K562 (cell line): ENCODE results near the gene USP46. TPM values are rescaled to one million over a fixed set of nuclear protein-coding genes. Genes with fewer than 3 reads are reported as not detected.

Experiments used
- ARID1B ChIP-seq: fragments of 450-650 bp; IDR thresholded peaks from 2 replicates; pipeline ENCODE4 v1.6.1; 2016; ENCODE audit warnings: antibody characterized with exemption, mild to moderate bottlenecking, inconsistent platforms
- ASH1L ChIP-seq: fragments of 450-650 bp; IDR thresholded peaks from 2 replicates; pipeline ENCODE4 v1.6.1; 2018; ENCODE audit warnings: borderline replicate concordance, mild to moderate bottlenecking, low read depth; ENCODE audit not compliant: partially characterized antibody
- ATF7 ChIP-seq: fragments of 450-650 bp; IDR thresholded peaks from 2 replicates; pipeline ENCODE4 v1.7.1; 2014; ENCODE audit warnings: mild to moderate bottlenecking, moderate library complexity
- CBFA2T2 ChIP-seq: fragments of 450-650 bp; conservative IDR thresholded peaks from 2 replicates; pipeline ENCODE4 v1.6.1; 2017; ENCODE audit warnings: mild to moderate bottlenecking
- CXXC5 ChIP-seq: fragments of 250-450 bp; sonication (Bioruptor Pico); IDR thresholded peaks from 2 replicates; pipeline ENCODE4 v1.8.0; 2022; ENCODE audit warnings: inconsistent platforms, mild to moderate bottlenecking, moderate library complexity
- FOSL1 ChIP-seq: fragments of 200-800 bp; sonication (Bioruptor generic); conservative IDR thresholded peaks from 2 replicates; pipeline ENCODE4 v1.6.1; 2016; ENCODE audit warnings: missing genetic modification characterization, missing compliant biosample characterization
- HSF4 ChIP-seq: fragments of 250-450 bp; sonication (Bioruptor Pico); IDR thresholded peaks from 2 replicates; pipeline ENCODE4 v2.1.2; 2022; ENCODE audit warnings: mild to moderate bottlenecking, moderate library complexity, borderline replicate concordance
- NCOA6 ChIP-seq: fragments of 450-650 bp; IDR thresholded peaks from 2 replicates; pipeline ENCODE4 v1.6.1; 2017; ENCODE audit warnings: mild to moderate bottlenecking
- NFATC3 ChIP-seq: fragments of 450-650 bp; IDR thresholded peaks from 2 replicates; pipeline ENCODE4 v1.6.1; 2017; ENCODE audit warnings: mild to moderate bottlenecking
- PCBP1 ChIP-seq: fragments of 200-400 bp; formaldehyde crosslinking; IDR thresholded peaks from 2 replicates; pipeline ENCODE4 v1.6.1; 2018; ENCODE audit warnings: mild to moderate bottlenecking, low read depth, low read length; ENCODE audit not compliant: poor library complexity, severe bottlenecking
- PHF21A ChIP-seq: fragments of 450-650 bp; IDR thresholded peaks from 2 replicates; pipeline ENCODE4 v1.6.1; 2017; ENCODE audit warnings: low read depth, borderline replicate concordance
- SOX6 ChIP-seq: fragments of 450-650 bp; IDR thresholded peaks from 2 replicates; pipeline ENCODE4 v1.6.1; 2014; ENCODE audit warnings: mild to moderate bottlenecking
- SUPT5H ChIP-seq: fragments of 450-650 bp; IDR thresholded peaks from 2 replicates; pipeline ENCODE4 v1.6.1; 2016
- TAF15 ChIP-seq: fragments of 200-400 bp; formaldehyde crosslinking; IDR thresholded peaks from 2 replicates; pipeline ENCODE4 v1.6.1; 2017; ENCODE audit warnings: mild to moderate bottlenecking, low read depth, low read length, moderate library complexity
- ZNF41 ChIP-seq: fragments of 250-450 bp; sonication (Bioruptor Pico); conservative IDR thresholded peaks from 2 replicates; pipeline ENCODE4 v1.4.0; 2020; ENCODE audit warnings: mild to moderate bottlenecking
- ZNF644 ChIP-seq: fragments of 200-800 bp; sonication (Bioruptor generic); IDR thresholded peaks from 2 replicates; pipeline ENCODE4 v1.6.1; 2016; ENCODE audit warnings: low read depth, missing genetic modification characterization, missing compliant biosample characterization
- polyA plus RNA-seq, 8 experiments: library from polyadenylated mRNA; depleted of rRNA in 4 of 8; stranded (reverse) in 5 of 8; unstranded in 3 of 8; fragments of >200 nt; fragmentation: Nextera tagmentation in 2 of 8; fragmentation: Illumina TruSeq in 1 of 8; extraction: Ambion mirVana in 2 of 8; extraction: Trizol in 1 of 8; gene quantifications; 2 replicates each; pipeline versions ENCODE4 v1.2.1 to v1.2.3, GENCODE V29; 2011 to 2014; ENCODE audit warnings: inconsistent platforms in 1 of 8, missing spikeins in 1 of 8
- total RNA-seq, 7 experiments: library from RNA; depleted of rRNA in 6 of 7; stranded (reverse); fragments of >200 nt in 6 of 7; fragmentation: Illumina TruSeq in 2 of 7; extraction: Trizol in 2 of 7; gene quantifications; 2 replicates each; pipeline versions ENCODE4 v1.2.1 to v1.2.3, GENCODE V29; 2011 to 2021; ENCODE audit warnings: low replicate concordance in 1 of 7
- TF ChIP-seq, protein P1 (sequence below): fragments of 450-650 bp; IDR thresholded peaks from 2 replicates; pipeline ENCODE4 v1.7.0; 2016; ENCODE audit warnings: borderline replicate concordance
- TF ChIP-seq, protein P2 (sequence below): sonication (generic); formaldehyde crosslinking; IDR thresholded peaks from 2 replicates; pipeline ENCODE4 v1.8.0; 2022; ENCODE audit warnings: mild to moderate bottlenecking, low read depth, missing genetic modification reagents
- TF ChIP-seq, protein P3 (sequence below): IDR thresholded peaks from 3 replicates; pipeline ENCODE4 v1.6.1; 2011; ENCODE audit warnings: borderline replicate concordance, mild to moderate bottlenecking; ENCODE audit not compliant: insufficient read length, insufficient read depth

USP46 gene
- total and polyA plus RNA-seq, 9 of the 15 experiments (the other 6 are each of a cell fraction or from before 2014, with no cell fraction given): 3.0 to 11.7 (median 8.4) TPM

DNA sequence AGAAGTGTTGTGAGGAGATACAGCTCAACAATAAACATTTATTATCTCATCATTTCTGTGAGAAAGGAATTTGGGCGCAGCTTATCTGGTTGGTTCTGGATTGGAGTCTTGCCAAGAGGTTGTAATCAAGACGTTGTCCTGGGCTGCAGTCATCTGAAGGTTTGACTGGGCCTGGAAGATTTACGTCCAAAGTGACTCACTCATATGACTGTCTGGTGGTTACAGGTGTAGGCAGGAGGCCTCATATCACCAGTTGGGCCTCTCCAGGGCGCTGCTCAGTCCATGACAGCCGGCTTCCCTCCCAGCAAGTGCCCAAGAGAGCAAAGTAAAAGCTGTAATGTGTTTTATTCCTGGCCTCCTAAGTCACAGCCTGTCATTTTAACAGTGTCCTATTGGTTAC lies 106.3 kb downstream of the USP46 start (continued):
- 0 out of 2 replicates have a peak, but pooled peaks have one; percentile 29 for TF ChIP-seq ARID1B
- peak; percentile 43 for TF ChIP-seq FOSL1 (tag)
- no peak for TF ChIP-seq PHF21A
- 0 out of 2 replicates have a peak, but pooled peaks have one; percentile 22 for TF ChIP-seq SOX6
- no peak for TF ChIP-seq ZNF41 (CRISPR knock-in tag)
- TF ChIP-seq TAF15: no peak
- TF ChIP-seq, protein P1, sequence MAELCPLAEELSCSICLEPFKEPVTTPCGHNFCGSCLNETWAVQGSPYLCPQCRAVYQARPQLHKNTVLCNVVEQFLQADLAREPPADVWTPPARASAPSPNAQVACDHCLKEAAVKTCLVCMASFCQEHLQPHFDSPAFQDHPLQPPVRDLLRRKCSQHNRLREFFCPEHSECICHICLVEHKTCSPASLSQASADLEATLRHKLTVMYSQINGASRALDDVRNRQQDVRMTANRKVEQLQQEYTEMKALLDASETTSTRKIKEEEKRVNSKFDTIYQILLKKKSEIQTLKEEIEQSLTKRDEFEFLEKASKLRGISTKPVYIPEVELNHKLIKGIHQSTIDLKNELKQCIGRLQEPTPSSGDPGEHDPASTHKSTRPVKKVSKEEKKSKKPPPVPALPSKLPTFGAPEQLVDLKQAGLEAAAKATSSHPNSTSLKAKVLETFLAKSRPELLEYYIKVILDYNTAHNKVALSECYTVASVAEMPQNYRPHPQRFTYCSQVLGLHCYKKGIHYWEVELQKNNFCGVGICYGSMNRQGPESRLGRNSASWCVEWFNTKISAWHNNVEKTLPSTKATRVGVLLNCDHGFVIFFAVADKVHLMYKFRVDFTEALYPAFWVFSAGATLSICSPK: no peak
- TF ChIP-seq NCOA6: no peak
- TF ChIP-seq NFATC3: no peak
- no peak for TF ChIP-seq HSF4 (CRISPR knock-in tag)
- TF ChIP-seq, protein P2, sequence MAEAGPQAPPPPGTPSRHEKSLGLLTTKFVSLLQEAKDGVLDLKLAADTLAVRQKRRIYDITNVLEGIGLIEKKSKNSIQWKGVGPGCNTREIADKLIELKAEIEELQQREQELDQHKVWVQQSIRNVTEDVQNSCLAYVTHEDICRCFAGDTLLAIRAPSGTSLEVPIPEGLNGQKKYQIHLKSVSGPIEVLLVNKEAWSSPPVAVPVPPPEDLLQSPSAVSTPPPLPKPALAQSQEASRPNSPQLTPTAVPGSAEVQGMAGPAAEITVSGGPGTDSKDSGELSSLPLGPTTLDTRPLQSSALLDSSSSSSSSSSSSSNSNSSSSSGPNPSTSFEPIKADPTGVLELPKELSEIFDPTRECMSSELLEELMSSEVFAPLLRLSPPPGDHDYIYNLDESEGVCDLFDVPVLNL (CRISPR knock-in tag): no peak
- peak; percentile 33; the same call in 1 of the 2 replicates for TF ChIP-seq CBFA2T2
- 0 out of 2 replicates have a peak, but pooled peaks have one; percentile 29 for TF ChIP-seq CXXC5 (CRISPR knock-in tag)
- no peak for TF ChIP-seq SUPT5H
- TF ChIP-seq ZNF644 (tag): no peak
- 0 out of 2 replicates have a peak, but pooled peaks have one; percentile 29 for TF ChIP-seq ATF7
- no peak for TF ChIP-seq PCBP1
- TF ChIP-seq, protein P3, sequence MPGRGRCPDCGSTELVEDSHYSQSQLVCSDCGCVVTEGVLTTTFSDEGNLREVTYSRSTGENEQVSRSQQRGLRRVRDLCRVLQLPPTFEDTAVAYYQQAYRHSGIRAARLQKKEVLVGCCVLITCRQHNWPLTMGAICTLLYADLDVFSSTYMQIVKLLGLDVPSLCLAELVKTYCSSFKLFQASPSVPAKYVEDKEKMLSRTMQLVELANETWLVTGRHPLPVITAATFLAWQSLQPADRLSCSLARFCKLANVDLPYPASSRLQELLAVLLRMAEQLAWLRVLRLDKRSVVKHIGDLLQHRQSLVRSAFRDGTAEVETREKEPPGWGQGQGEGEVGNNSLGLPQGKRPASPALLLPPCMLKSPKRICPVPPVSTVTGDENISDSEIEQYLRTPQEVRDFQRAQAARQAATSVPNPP: no peak
- no peak for TF ChIP-seq ASH1L
